Activated naive CD8-positive, alpha-beta T cell treated with anti-CD3 and anti-CD28 coated beads for 36 hours (primary cell): ENCODE results near the gene SLC12A9. TPM values are rescaled to one million over a fixed set of nuclear protein-coding genes. Genes with fewer than 3 reads are reported as not detected.

Source experiments
- DNase-seq: peaks from one replicate; pipeline ENCODE4 v3.0.0; 2021
- H3K27ac Mint-ChIP-seq: one replicate; pipeline ENCODE4 v1.8.0; 2022; ENCODE audit warnings: mild to moderate bottlenecking, moderate library complexity, mixed read lengths
- H3K27me3 Mint-ChIP-seq: one replicate; pipeline ENCODE4 v1.8.0; 2022; ENCODE audit warnings: mild to moderate bottlenecking, mixed read lengths
- H3K36me3 Mint-ChIP-seq: one replicate; pipeline ENCODE4 v1.8.0; 2021; ENCODE audit warnings: mild to moderate bottlenecking, mixed read lengths
- H3K4me1 Mint-ChIP-seq: one replicate; pipeline ENCODE4 v1.8.0; 2021; ENCODE audit warnings: mixed read lengths
- H3K4me3 Mint-ChIP-seq: one replicate; pipeline ENCODE4 v1.8.0; 2022; ENCODE audit warnings: mild to moderate bottlenecking, moderate library complexity, mixed read lengths
- H3K9me3 Mint-ChIP-seq: one replicate; pipeline ENCODE4 v1.8.0; 2022; ENCODE audit warnings: mixed read lengths
- total RNA-seq, 2 experiments: library from RNA; stranded (reverse); gene quantifications; one replicate each; pipeline ENCODE4 v1.2.3, GENCODE V29; 2021

SLC12A9 gene
- total RNA-seq, 2 experiments from 2014 or later = 13.4 to 14.6 TPM

DNA sequence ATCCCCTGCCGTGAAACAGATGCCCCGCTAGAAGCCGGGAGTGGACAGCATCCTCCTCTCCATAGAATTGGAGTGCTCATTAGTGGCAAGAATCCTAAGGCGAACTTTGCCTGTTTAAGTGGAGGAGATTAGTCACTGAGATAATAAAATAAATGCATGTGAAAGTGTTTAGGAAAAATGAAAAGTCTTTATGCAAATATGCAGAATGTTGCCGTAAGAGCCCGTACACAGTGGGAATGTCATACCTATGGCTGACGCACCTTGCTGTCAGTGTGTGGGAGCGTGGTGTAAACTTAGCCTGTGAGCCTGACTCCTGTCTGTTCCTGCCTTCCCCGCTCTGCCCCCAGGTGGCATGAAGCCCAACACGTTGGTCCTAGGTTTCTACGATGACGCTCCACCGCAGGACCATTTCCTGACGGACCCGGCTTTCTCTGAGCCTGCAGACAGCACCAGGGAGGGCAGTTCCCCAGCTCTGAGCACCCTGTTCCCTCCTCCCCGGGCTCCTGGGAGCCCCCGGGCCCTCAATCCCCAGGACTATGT is 12.9 kb downstream of the SLC12A9 start:
- H3K36me3 Mint-ChIP-seq = peaks cover 11% of the 10 kb centered on the region
- peak overlapping the region; percentile 42 for H3K4me3 Mint-ChIP-seq
- H3K4me1 Mint-ChIP-seq = peaks cover 16% of the 10 kb centered on the region
- no peaks in the 10 kb centered on the region for H3K27me3 Mint-ChIP-seq
- no peaks in the 10 kb centered on the region for H3K9me3 Mint-ChIP-seq
- H3K27ac Mint-ChIP-seq = peak overlapping the region; percentile 34
- DNase-seq = no peak

DNA sequence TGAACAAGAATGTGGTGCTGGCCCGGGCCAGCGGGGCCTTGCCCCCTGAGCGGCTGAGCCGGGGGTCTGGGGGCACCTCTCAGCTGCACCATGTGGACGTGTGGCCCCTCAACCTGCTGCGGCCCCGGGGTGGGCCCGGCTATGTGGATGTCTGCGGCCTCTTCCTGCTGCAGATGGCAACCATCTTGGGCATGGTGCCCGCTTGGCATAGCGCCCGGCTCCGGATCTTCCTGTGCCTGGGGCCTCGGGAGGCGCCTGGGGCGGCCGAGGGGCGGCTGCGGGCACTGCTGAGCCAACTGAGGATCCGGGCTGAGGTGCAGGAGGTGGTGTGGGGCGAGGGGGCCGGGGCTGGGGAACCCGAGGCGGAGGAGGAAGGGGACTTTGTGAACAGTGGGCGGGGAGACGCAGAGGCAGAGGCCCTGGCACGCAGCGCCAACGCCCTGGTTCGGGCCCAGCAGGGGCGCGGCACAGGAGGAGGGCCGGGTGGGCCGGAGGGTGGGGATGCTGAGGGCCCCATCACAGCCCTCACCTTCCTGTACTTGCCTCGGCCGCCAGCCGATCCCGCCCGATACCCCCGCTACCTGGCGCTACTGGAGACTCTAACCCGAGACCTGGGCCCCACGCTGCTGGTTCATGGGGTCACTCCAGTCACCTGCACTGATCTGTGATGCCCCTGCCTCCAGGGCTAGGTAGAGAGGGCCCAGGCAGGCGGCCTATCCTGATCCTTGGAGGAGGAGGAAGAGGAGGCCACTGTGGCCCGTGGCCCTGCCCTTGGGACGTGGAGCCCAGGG is 13.6 kb downstream of the SLC12A9 start:
- H3K4me3 Mint-ChIP-seq = peak overlapping the region; percentile 97
- no peaks in the 10 kb centered on the region for H3K27me3 Mint-ChIP-seq
- H3K4me1 Mint-ChIP-seq = peaks cover 16% of the 10 kb centered on the region
- DNase-seq = peak; percentile 57
- peak overlapping the region; percentile 98 for H3K27ac Mint-ChIP-seq
- no peaks in the 10 kb centered on the region for H3K9me3 Mint-ChIP-seq
- H3K36me3 Mint-ChIP-seq = peaks cover 9% of the 10 kb centered on the region

DNA sequence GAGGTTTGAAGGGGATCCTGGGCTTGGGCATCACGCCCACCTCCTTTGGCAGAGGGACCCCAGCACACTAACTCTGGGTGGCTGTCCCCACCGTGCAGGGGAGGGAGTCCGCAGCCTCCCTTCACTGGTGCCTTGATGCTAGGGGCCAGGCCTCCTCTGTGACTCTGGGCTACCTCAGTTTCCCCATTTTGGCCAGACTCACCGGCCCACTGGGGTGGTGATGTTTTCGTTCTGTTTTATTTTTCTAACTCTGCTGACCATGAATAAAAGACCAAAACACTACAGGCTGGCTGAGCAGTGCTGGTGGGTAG is 14.2 kb downstream of the SLC12A9 start:
- Mint-ChIP-seq H3K27ac (peak overlapping the region; percentile 98), H3K27me3 (no peaks in the 10 kb centered on the region), H3K36me3 (peaks cover 12% of the 10 kb centered on the region), H3K4me1 (peaks cover 18% of the 10 kb centered on the region), H3K4me3 (peak overlapping the region; percentile 97), H3K9me3 (no peaks in the 10 kb centered on the region)
- DNase-seq = no peak

DNA sequence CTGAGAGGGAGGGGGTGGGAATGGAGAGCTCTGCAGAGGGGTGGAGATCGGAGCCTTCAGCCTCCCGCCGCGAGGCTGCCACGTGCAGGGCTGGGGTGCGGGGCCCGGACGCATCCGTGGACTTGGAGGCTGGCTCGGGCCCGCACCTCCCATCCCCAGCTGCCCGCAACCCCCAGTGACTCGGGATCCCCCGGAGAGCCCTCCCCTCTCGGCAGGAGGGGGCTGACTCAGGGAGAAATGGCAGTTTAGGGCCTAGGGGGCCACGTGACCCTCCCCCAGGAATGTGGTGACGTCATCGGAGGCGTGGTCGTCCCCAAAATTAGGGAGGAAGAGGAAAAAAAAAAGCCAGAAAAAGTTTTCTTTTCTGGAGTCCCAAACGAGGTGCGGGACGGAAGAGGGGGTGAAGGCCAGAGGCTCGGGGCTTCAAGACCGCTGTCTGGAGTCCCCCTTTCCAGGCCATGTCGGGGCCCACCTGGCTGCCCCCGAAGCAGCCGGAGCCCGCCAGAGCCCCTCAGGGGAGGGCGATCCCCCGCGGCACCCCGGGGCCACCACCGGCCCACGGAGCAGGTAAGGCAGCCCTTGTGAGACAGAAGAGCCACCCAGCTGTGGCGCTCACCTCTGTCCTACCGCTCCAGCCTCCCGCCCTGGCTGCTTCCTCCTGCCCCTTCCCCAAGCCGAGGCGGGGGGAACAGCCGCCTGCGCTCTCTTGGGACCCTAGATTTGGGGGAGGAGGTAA is 14.7 kb downstream of the SLC12A9 start, which contains the start of gene TRIP6:
Gene TRIP6, plus strand, starts transcription at position 348 of the 736 bp plus-strand sequence. Its CDS starts 111 bp downstream, at position 459.
- Mint-ChIP-seq H3K4me1 (peaks cover 18% of the 10 kb centered on the region), H3K4me3 (peak within 1 kb of the TSS; percentile 97), H3K9me3 (no peaks in the 10 kb centered on the region), H3K27me3 (no peaks in the 10 kb centered on the region), H3K27ac (peak within 1 kb of the TSS; percentile 98), H3K36me3 (peaks cover 12% of the 10 kb centered on the region)
- peak; percentile 74 for DNase-seq

DNA sequence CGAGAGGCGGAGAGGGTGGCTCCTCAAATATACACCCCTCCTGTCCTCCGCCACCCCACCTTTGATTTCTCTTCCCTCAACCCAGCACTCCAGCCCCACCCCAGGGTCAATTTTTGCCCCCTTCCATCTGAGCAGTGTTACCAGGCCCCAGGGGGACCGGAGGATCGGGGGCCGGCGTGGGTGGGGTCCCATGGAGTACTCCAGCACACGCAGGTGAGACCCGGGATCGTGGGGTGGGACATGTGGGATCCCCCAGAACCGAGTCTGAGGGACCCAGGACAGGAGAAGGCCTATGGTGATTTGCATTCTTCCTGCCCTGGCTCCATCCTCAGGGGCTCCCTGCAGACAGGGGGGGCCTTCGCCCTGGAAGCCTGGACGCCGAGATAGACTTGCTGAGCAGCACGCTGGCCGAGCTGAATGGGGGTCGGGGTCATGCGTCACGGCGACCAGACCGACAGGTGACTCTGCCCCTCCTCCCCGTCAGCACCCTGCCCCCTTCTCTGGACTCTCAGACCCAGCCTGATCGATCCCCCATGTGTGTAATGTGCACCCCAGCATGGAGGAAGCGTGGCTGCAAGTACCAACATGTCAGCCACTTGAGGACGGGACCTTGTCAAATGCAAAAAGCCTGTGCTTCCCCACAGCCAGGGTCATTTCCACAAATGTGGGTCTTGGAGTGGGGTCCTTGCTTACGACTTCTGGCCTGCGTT is 15.4 kb downstream of the SLC12A9 start:
- H3K27me3 Mint-ChIP-seq = no peaks in the 10 kb centered on the region
- H3K36me3 Mint-ChIP-seq = peaks cover 17% of the 10 kb centered on the region
- H3K27ac Mint-ChIP-seq = peak overlapping the region; percentile 83
- DNase-seq = no peak
- peaks cover 18% of the 10 kb centered on the region for H3K4me1 Mint-ChIP-seq
- peak overlapping the region; percentile 97 for H3K4me3 Mint-ChIP-seq
- H3K9me3 Mint-ChIP-seq = no peaks in the 10 kb centered on the region

DNA sequence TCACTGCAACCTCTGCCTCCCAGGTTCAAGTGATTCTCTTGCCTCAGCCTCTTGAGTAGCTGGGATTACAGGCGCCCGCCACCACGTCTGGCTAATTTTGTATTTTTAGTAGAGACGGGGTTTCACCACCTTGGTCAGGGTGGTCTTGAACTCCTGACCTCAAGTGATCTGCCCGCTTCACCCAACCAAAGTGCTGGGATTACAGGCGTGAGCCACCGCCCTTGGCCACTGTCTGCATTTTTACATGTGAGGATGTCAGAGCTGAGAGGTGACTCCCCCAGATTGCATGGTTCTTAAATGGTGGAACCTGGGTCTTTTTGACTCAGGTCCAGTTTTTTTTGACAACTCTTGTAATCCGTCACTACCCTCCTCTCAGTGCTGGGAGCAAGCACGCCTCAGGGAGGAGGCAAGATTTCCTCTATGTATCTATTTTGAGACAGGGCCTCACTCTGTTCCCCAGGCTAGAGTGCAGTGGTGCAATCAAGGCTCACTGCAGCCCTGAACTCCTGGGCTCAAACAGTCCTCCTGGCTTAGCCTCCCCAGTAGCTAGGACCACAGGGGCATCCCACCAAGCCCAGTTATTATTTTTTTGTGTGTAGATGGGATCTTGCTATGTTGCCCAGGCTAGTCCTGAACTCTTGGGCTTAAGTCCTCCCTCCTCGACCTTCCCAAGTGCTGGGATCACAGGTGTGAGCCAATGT is 21.2 kb downstream of the SLC12A9 start:
- Mint-ChIP-seq H3K27me3 (no peaks in the 10 kb centered on the region), H3K4me1 (peaks cover 31% of the 10 kb centered on the region), H3K27ac (peak overlapping the region; percentile 98), H3K36me3 (peaks cover 60% of the 10 kb centered on the region), H3K9me3 (no peaks in the 10 kb centered on the region), H3K4me3 (peak overlapping the region; percentile 97)
- DNase-seq = no peak

DNA sequence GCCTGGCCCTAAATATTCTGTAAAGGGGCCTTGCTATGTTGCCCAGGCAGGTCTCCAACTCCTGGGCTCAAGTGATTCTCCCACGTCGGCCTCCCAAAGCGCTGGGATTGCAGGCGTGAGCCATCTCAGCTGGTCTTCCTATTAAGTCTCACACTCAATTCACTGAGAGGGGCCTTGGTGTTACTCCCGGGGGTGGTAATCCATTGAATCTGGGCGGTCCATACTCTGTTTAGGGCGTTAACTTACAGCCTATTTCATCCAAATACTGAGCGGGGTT is 21.7 kb downstream of the SLC12A9 start:
- Mint-ChIP-seq H3K4me1 (peaks cover 36% of the 10 kb centered on the region), H3K27me3 (no peaks in the 10 kb centered on the region), H3K9me3 (no peaks in the 10 kb centered on the region), H3K36me3 (peaks cover 65% of the 10 kb centered on the region), H3K4me3 (peak overlapping the region; percentile 97), H3K27ac (peak overlapping the region; percentile 98)
- no peak for DNase-seq

DNA sequence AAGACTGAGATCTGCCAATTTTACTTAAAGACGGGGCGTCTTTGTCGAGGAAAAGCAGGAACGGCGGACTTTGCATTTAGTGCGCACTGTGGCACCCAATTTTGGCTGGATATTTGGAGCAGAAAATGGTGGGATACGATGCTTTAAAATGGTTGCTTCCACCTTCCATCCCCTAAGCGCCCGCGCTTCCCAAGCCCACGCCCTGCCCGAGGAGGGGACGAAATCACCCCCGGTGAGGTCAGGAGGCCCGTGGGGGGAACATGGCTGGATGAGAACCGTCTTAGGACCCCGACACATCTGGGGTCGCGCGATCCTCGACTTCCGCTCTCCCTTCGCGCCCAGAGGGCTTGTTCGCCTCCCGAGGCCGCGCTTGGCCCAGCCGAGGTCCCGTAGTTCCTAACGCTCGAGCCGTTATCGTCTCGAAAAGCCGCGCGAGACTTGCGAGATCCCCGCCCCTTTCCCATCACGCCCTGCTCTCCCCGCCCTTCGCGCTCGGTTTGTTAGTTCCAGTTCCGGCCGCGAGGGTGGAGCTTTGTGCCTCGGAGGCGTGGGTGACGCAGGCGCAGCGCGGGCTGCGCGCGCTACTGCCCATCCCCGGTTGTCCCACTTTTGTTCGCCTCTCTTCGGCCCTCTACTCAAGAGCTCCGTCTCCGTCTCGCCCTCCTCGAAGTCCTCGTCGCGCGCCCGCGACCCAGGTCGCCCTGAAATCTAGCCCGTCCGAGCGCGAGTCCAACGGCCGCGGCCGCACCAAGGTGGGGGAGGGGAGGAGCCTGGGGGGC is 22.3 kb downstream of the SLC12A9 start, which contains the start of gene SRRT:
Gene SRRT, plus strand, starts transcription at position 527 of the 779 bp plus-strand sequence. CDS start 488 bp downstream, outside the sequence.
- Mint-ChIP-seq H3K4me3 (peak within 1 kb of the TSS; percentile 97), H3K27me3 (no peaks in the 10 kb centered on the region), H3K9me3 (no peaks in the 10 kb centered on the region), H3K27ac (peak within 1 kb of the TSS; percentile 98), H3K4me1 (peaks cover 38% of the 10 kb centered on the region), H3K36me3 (peaks cover 69% of the 10 kb centered on the region)
- DNase-seq = peak; percentile 98

DNA sequence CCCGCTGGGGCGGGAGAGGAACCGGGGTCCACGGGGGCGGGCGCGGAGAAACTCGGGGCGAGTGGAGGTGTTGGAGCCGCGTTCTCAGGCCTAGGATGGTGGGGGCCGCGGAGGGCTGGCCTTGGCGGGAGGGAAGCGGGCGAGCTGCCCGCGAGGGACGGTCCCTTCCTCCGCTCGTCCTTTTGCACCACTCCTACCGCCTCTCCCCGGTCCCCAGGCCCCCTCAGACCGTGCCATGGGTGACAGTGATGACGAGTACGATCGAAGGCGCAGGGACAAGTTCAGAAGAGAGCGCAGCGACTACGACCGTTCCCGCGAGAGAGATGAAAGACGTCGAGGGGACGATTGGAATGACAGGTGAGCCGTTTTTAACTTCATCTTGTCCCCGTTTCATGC is 22.8 kb downstream of the SLC12A9 start:
- DNase-seq = peak; percentile 53
- Mint-ChIP-seq H3K9me3 (no peaks in the 10 kb centered on the region), H3K27me3 (no peaks in the 10 kb centered on the region), H3K4me1 (peaks cover 41% of the 10 kb centered on the region), H3K27ac (peak overlapping the region; percentile 98), H3K36me3 (peaks cover 73% of the 10 kb centered on the region), H3K4me3 (peak overlapping the region; percentile 97)

DNA sequence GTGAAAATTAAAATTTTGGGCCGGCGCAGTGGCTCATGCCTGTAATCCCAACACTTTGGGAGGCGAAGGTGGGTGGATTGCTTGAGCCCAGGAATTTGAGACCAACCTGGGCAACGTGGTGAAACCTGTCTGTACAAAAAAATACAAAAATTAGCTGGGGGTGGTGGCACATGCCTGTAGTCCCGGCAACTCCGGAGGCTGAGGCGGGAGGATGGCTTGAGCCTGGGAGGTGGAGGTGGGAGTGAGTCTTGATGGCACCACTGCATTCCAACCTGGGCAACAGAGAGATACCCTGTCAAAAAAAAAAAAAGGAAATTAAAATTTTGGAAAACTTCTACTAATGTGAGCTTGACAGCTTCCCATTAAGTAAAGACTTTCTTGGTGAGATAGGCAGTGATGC is 25.5 kb downstream of the SLC12A9 start:
- no peaks in the 10 kb centered on the region for H3K9me3 Mint-ChIP-seq
- DNase-seq = no peak
- peak overlapping the region; percentile 50 for H3K4me3 Mint-ChIP-seq
- no peak overlapping the region for H3K27ac Mint-ChIP-seq
- no peaks in the 10 kb centered on the region for H3K27me3 Mint-ChIP-seq
- H3K36me3 Mint-ChIP-seq = peaks cover 72% of the 10 kb centered on the region
- H3K4me1 Mint-ChIP-seq = peaks cover 40% of the 10 kb centered on the region

DNA sequence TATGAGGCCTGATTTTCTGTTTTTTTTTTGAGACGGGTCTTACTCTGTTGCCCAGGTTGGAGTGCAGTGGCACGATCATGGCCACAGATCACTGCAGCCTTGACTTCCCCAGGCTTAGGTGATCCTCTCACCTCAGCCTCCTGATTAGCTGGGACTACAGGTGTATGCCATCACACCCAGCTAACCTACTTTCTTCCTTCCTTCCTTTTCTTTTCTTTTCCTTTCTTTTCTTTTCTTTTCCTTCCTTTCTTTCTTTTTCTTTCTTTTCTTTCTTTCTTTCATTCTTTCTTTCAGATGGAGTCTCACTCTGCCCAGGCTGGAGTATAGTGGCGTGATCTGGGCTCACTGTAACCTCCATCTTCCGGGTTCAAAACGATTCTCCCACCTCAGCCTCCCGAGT is 26.2 kb downstream of the SLC12A9 start:
- no peaks in the 10 kb centered on the region for H3K27me3 Mint-ChIP-seq
- no peaks in the 10 kb centered on the region for H3K9me3 Mint-ChIP-seq
- peaks cover 47% of the 10 kb centered on the region for H3K4me1 Mint-ChIP-seq
- H3K27ac Mint-ChIP-seq = no peak overlapping the region
- H3K36me3 Mint-ChIP-seq = peaks cover 72% of the 10 kb centered on the region
- H3K4me3 Mint-ChIP-seq = peak overlapping the region; percentile 19
- no peak for DNase-seq

DNA sequence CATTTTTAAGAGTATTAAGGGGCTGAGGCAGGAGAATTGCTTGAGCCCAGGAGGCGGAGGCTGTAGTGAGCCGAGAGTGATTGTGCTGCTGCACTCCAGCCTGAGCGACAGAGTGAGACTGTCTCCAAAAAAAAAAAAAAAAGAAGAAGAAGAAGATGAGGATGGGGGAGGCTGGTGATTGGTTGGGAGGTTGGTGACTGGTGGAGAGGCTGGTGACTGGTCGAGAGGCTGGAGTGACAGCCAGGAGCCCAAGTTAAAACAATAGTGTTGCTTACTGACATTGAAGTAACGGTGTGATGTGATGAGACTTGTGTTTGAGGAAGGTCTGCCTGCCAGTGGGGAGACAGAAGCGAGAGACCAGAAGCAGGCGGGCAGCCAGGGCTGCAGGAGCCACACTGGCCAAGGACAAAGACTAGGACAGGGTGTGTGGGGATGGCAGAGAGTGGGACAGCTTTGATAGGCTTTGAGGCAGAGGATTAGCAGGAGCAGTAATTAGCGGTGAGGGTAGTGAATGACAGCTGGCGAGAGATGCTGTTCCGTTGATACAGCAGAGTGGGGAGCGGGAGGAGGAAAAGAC is 27.3 kb downstream of the SLC12A9 start:
- Mint-ChIP-seq H3K36me3 (peaks cover 71% of the 10 kb centered on the region), H3K9me3 (no peaks in the 10 kb centered on the region), H3K27ac (peak overlapping the region; percentile 64), H3K4me1 (peaks cover 49% of the 10 kb centered on the region), H3K4me3 (no peak overlapping the region), H3K27me3 (no peaks in the 10 kb centered on the region)
- DNase-seq = no peak

DNA sequence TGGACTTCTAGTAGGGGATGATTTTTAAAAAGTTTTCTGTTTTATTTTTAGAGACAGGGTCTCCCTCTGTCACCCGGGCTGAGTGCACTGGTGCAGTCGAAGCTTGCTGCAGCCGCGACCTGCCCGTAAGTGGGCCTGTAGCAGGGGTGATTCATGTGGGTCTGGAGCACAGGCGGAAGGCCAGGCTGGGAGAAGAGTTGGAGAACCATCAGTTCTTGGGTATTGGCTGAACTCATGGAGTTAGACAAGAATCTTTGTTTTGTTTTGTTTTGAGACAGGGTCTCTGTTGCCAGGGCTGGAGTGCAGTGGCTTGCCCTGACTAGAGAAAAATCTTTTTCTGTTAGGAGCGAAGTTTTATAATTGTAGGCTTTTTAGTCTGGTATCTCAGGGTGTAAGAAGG is 28.1 kb downstream of the SLC12A9 start:
- H3K27me3 Mint-ChIP-seq = no peaks in the 10 kb centered on the region
- H3K27ac Mint-ChIP-seq = no peak overlapping the region
- no peak for DNase-seq
- H3K36me3 Mint-ChIP-seq = peaks cover 71% of the 10 kb centered on the region
- H3K4me1 Mint-ChIP-seq = peaks cover 53% of the 10 kb centered on the region
- H3K4me3 Mint-ChIP-seq = no peak overlapping the region
- no peaks in the 10 kb centered on the region for H3K9me3 Mint-ChIP-seq

DNA sequence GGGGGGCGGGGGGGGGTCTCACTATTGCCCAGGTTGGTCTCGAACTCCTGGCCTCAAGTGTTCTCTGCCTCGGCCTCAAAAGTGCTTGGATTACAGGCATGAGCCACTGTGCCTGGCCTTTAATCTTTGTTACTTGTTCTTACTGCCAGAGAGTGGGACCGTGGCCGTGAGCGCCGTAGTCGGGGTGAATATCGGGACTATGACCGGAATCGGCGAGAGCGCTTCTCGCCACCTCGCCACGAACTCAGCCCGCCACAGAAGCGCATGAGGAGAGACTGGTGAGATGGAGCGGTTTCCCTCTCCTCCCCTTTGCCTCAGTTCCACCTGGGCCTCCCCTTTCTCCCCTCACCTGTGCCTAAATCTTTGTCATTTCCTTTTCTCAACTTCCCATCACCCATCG is 28.6 kb downstream of the SLC12A9 start:
- DNase-seq = no peak
- Mint-ChIP-seq H3K4me3 (no peak overlapping the region), H3K27ac (no peak overlapping the region), H3K27me3 (no peaks in the 10 kb centered on the region), H3K4me1 (peaks cover 54% of the 10 kb centered on the region), H3K36me3 (peaks cover 67% of the 10 kb centered on the region), H3K9me3 (no peaks in the 10 kb centered on the region)
